HG03442 (cell line): ENCODE measurements around the gene EGFL7.

ENCODE experiments used
- ATAC-seq: cut with Tn5 transposase; IDR thresholded peaks from one replicate; pipeline ENCODE4 v1.9.1; 2021; ENCODE audit warnings: mild to moderate bottlenecking, moderate library complexity; ENCODE audit not compliant: unreplicated experiment

The EGFL7 gene

GRCh38 chr9:136658849-136659535 is 3.7 kb upstream of the EGFL7 start:
- no peak for ATAC-seq

- no peak for ATAC-seq
Measured at GRCh38 chr9:136659861-136660784, 2.6 kb upstream of the EGFL7 start.

- no peak for ATAC-seq
Measured at GRCh38 chr9:136660971-136661550, 1.7 kb upstream of the EGFL7 start.

GRCh38 chr9:136661641-136662325 is 933 bp upstream of the EGFL7 start:
- ATAC-seq = no peak

- ATAC-seq = no peak
Measured at GRCh38 chr9:136662326-136662655, 425 bp upstream of the EGFL7 start.

GRCh38 chr9:136664000-136664915 is 1.5 kb downstream of the EGFL7 start:
- no peak for ATAC-seq

- ATAC-seq = no peak
Measured at GRCh38 chr9:136665111-136665703, 2.5 kb downstream of the EGFL7 start.

GRCh38 chr9:136665704-136666371 is 3.1 kb downstream of the EGFL7 start:
- ATAC-seq = no peak

- no peak for ATAC-seq
Measured at GRCh38 chr9:136666372-136667213, 3.9 kb downstream of the EGFL7 start.

GRCh38 chr9:136667214-136667939 is 4.7 kb downstream of the EGFL7 start:
- ATAC-seq = no peak

- ATAC-seq = no peak
Measured at GRCh38 chr9:136667940-136668760, 5.4 kb downstream of the EGFL7 start.

- no peak for ATAC-seq
Measured at GRCh38 chr9:136668983-136669790, 6.5 kb downstream of the EGFL7 start.

GRCh38 chr9:136669791-136670464 is 7.2 kb downstream of the EGFL7 start:
- ATAC-seq = no peak

GRCh38 chr9:136670576-136671253 is 8.0 kb downstream of the EGFL7 start:
- no peak for ATAC-seq

- ATAC-seq = no peak
Measured at GRCh38 chr9:136671254-136671614, 8.5 kb downstream of the EGFL7 start.
